GM20431 (cell line): ENCODE results near the gene OR12D1.

ENCODE experiments used
- in situ Hi-C: fragments of 300-500 bp; cut with MseI, MboI; formaldehyde crosslinking; loops from one replicate; pipeline ENCODE4 v1.15.0; 2020; ENCODE audit warnings: low sequenced_read_pairs; ENCODE audit not compliant: unreplicated experiment

OR12D1 gene

GRCh38 chr6:29462022-29462421 is 47.3 kb downstream of the OR12D1 start:
- in situ Hi-C loops: no loop called here

DNA sequence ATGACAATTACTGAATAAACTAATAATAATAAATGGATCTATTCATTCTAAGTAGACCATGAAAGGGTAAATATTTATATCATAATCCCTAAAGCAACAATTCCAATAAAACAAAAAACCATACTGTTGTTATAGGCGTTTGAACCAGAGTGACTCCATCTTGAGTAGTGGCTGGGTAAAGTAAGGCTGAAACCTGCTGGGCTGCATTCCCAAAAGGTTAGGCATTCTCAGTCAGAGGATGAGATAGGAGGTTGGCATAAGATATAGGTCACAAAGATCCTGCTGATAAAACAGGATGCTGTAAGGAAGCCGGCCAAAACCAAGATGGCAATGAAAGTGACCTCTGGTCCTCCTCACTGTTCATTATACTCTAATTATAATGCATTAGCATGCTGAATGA is 50.6 kb downstream of the OR12D1 start:
- in situ Hi-C loops: no loop called here

GRCh38 chr6:29465801-29466200 is 51.1 kb downstream of the OR12D1 start:
- in situ Hi-C loops: no loop called here

DNA sequence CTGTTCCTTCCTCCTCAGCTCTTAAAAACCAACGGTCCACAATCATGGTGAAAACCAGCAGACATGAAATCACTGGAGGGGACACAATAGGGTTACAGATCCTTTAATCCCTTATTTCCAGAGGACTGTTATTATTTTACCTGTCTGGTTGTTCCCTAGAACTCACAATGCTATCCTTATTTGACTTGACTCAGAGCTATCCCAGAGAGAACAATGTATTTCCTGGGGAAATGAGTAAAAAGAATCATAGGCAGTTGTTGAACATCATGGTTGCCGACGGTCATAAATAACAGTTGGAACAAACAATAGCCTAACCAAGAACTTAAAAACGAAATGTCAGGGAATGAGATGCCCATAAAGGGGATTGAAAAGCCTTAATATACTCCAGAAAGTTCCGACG is 51.5 kb downstream of the OR12D1 start:
- in situ Hi-C loops: no loop called here
